OCI-LY1 (cell line): Measurements from ENCODE around the gene KLHL6.

Source experiments
- H2AFZ ChIP-seq: fragments of 200-600 bp; sonication (generic), shearing (Covaris generic); 2 replicates; pipeline ENCODE4 v1.6.0; 2014; ENCODE audit warnings: antibody characterized with exemption, mild to moderate bottlenecking, low read length
- H3F3A ChIP-seq: fragments of 200-600 bp; sonication (generic), shearing (Covaris generic); 2 replicates; pipeline ENCODE4 v1.6.0; 2014; ENCODE audit warnings: mild to moderate bottlenecking, antibody characterized with exemption, low read length, moderate library complexity; ENCODE audit not compliant: insufficient read depth
- H3K27ac ChIP-seq: fragments of 200-600 bp; sonication (generic); 2 replicates; pipeline ENCODE4 v1.5.1; 2014; ENCODE audit warnings: low read length, mixed run types, mild to moderate bottlenecking, low read depth; ENCODE audit not compliant: poor library complexity, severe bottlenecking
- H3K27me3 ChIP-seq: fragments of 200-600 bp; sonication (generic); 2 replicates; pipeline ENCODE4 v1.6.0; 2014; ENCODE audit warnings: antibody characterized with exemption, mild to moderate bottlenecking, low read length, moderate library complexity; ENCODE audit not compliant: insufficient read depth
- H3K36me3 ChIP-seq: fragments of 200-600 bp; sonication (generic); 2 replicates; pipeline ENCODE4 v1.6.1; 2014; ENCODE audit warnings: mild to moderate bottlenecking, antibody characterized with exemption, low read length, moderate library complexity, mixed read lengths; ENCODE audit not compliant: insufficient read depth
- H3K4me1 ChIP-seq: fragments of 200-600 bp; sonication (generic); 2 replicates; pipeline ENCODE4 v1.5.1; 2014; ENCODE audit warnings: mild to moderate bottlenecking, low read length, moderate library complexity; ENCODE audit not compliant: insufficient read depth, severe bottlenecking
- H3K4me2 ChIP-seq: fragments of 200-600 bp; sonication (generic), shearing (Covaris generic); 2 replicates; pipeline ENCODE4 v1.6.1; 2014; ENCODE audit warnings: low read length
- H3K4me3 ChIP-seq: fragments of 200-600 bp; sonication (generic); 2 replicates; pipeline ENCODE4 v1.5.1; 2014; ENCODE audit warnings: low read length, low read depth, mild to moderate bottlenecking, mixed read lengths; ENCODE audit not compliant: poor library complexity, severe bottlenecking
- H3K79me2 ChIP-seq: fragments of 200-600 bp; shearing (Covaris generic); 2 replicates; pipeline ENCODE4 v1.6.1; 2016; ENCODE audit warnings: mixed run types, low read length, mixed read lengths; ENCODE audit not compliant: insufficient read depth
- H3K9ac ChIP-seq: fragments of 200-600 bp; sonication (generic), shearing (Covaris generic); 2 replicates; pipeline ENCODE4 v1.6.1; 2014; ENCODE audit warnings: mild to moderate bottlenecking, low read length, mixed read lengths
- H3K9me2 ChIP-seq: fragments of 200-600 bp; sonication (generic), shearing (Covaris generic); 2 replicates; pipeline ENCODE4 v1.6.1; 2014; ENCODE audit warnings: low read depth, mild to moderate bottlenecking, low read length, mixed read lengths
- H3K9me3 ChIP-seq: fragments of 200-600 bp; shearing (Covaris generic); 2 replicates; pipeline ENCODE4 v1.6.1; 2014; ENCODE audit warnings: low read length, mixed read lengths
- H4K20me1 ChIP-seq: fragments of 200-600 bp; sonication (generic), shearing (Covaris generic); 2 replicates; pipeline ENCODE4 v1.6.0; 2016; ENCODE audit warnings: mild to moderate bottlenecking, low read length; ENCODE audit not compliant: insufficient read depth
- CTCF ChIP-seq: fragments of 200-600 bp; sonication (generic), shearing (Covaris generic); IDR thresholded peaks from 2 replicates; pipeline ENCODE4 v1.5.1; 2017; ENCODE audit warnings: mild to moderate bottlenecking, antibody characterized with exemption, low read length, moderate library complexity, mixed read lengths
- EZH2 ChIP-seq: fragments of 200-600 bp; sonication (generic), shearing (Covaris generic); IDR thresholded peaks from 2 replicates; pipeline ENCODE4 v1.8.0; 2017; ENCODE audit warnings: borderline replicate concordance, mixed run types, mild to moderate bottlenecking, antibody characterized with exemption, low read length, moderate library complexity, mixed read lengths

KLHL6 gene

GRCh38 chr3:183546625-183547024, 8.9 kb downstream of the KLHL6 start:
- H3F3A ChIP-seq = peaks cover 1% of the 10 kb centered on the region; the same call in 1 of the 2 replicates
- H4K20me1 ChIP-seq = no peaks in the 10 kb centered on the region
- no peak for TF ChIP-seq CTCF
- no peak for TF ChIP-seq EZH2
- H3K4me1 ChIP-seq = peaks cover 100% of the 10 kb centered on the region
- H3K79me2 ChIP-seq = peaks cover 100% of the 10 kb centered on the region
- no peak overlapping the region; the same call in 1 of the 2 replicates for H3K9ac ChIP-seq
- H2AFZ ChIP-seq = no peak overlapping the region
- H3K9me3 ChIP-seq = no peaks in the 10 kb centered on the region
- H3K9me2 ChIP-seq = no peaks in the 10 kb centered on the region
- H3K36me3 ChIP-seq = peaks cover 86% of the 10 kb centered on the region
- peak overlapping the region; percentile 96 for H3K27ac ChIP-seq
- peak overlapping the region; percentile 57 for H3K4me2 ChIP-seq
- no peaks in the 10 kb centered on the region for H3K27me3 ChIP-seq
- H3K4me3 ChIP-seq = no peak overlapping the region

GRCh38 chr3:183545708-183546107, 9.8 kb downstream of the KLHL6 start:
- H2AFZ ChIP-seq = no peak overlapping the region
- H3K9ac ChIP-seq = no peak overlapping the region; the same call in 1 of the 2 replicates
- no peaks in the 10 kb centered on the region for H3K9me2 ChIP-seq
- H3F3A ChIP-seq = peaks cover 9% of the 10 kb centered on the region
- H3K9me3 ChIP-seq = no peaks in the 10 kb centered on the region
- H3K27me3 ChIP-seq = no peaks in the 10 kb centered on the region
- peaks cover 81% of the 10 kb centered on the region for H3K36me3 ChIP-seq
- H3K4me3 ChIP-seq = peak overlapping the region; percentile 44
- TF ChIP-seq EZH2 (no peak), CTCF (no peak)
- H3K4me1 ChIP-seq = peaks cover 100% of the 10 kb centered on the region
- peaks cover 99% of the 10 kb centered on the region for H3K79me2 ChIP-seq
- H4K20me1 ChIP-seq = no peaks in the 10 kb centered on the region
- H3K4me2 ChIP-seq = peak overlapping the region; percentile 57; the same call in 1 of the 2 replicates
- peak overlapping the region; percentile 96 for H3K27ac ChIP-seq

GRCh38 chr3:183542355-183542754, 13.2 kb downstream of the KLHL6 start:
- H2AFZ ChIP-seq = no peak overlapping the region
- peak overlapping the region; percentile 12 for H3K4me3 ChIP-seq
- peaks cover 99% of the 10 kb centered on the region for H3K79me2 ChIP-seq
- no peaks in the 10 kb centered on the region for H4K20me1 ChIP-seq
- peak overlapping the region; percentile 44; the same call in 1 of the 2 replicates for H3K9ac ChIP-seq
- H3K4me2 ChIP-seq = peak overlapping the region; percentile 59
- peaks cover 68% of the 10 kb centered on the region for H3K36me3 ChIP-seq
- no peaks in the 10 kb centered on the region for H3K27me3 ChIP-seq
- H3K27ac ChIP-seq = peak overlapping the region; percentile 96
- no peaks in the 10 kb centered on the region for H3K9me3 ChIP-seq
- TF ChIP-seq EZH2 = no peak
- TF ChIP-seq CTCF = no peak
- peaks cover 100% of the 10 kb centered on the region for H3K4me1 ChIP-seq
- H3K9me2 ChIP-seq = no peaks in the 10 kb centered on the region
- H3F3A ChIP-seq = peaks cover 13% of the 10 kb centered on the region
